HG03342 (cell line): Measurements from ENCODE around the gene BHLHE23.

Experiments used
- ATAC-seq: cut with Tn5 transposase; IDR thresholded peaks from one replicate; pipeline ENCODE4 v1.9.1; 2021; ENCODE audit warnings: mild to moderate bottlenecking, moderate library complexity; ENCODE audit not compliant: unreplicated experiment

BHLHE23 gene

GRCh38 chr20:63006540-63007359 is at the start of gene BHLHE23:
BHLHE23 (minus strand) TSS chr20:63006964; CDS start chr20:63006774, 190 bp downstream.
- ATAC-seq, result no peak

DNA sequence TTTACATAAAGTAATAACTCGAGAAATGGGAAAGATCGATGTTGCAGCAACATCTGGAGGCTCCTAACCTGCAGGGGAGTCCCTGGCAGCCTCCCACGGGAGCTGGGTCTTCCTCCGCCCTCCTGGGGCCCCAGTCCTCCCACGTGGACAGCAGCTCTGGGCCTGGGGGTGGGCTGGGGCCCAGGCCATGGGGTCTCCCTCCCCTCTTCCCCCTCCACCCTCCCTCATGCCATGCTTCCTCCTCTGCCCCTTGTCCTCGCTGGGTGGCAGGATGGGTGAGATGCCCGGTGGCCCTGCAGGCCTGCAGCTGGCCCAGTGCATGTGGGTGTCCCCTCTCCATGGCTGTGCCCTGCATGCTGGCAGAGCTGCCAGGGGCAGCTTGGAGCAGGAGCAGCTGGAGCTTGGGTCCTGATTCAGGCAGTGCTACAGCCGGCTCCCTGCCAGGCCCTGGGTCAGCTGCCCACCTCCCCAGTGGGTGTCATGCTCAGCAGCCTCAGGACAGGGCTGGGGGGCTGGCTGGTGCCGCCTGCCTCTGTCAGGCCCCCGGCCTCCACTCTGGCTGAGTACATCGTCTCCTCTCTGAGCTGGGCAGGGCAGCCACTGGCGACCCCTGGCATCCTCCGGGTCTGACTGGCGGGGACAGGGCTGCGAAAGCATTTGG is 48.9 kb upstream of the BHLHE23 start:
- no peak for ATAC-seq

DNA sequence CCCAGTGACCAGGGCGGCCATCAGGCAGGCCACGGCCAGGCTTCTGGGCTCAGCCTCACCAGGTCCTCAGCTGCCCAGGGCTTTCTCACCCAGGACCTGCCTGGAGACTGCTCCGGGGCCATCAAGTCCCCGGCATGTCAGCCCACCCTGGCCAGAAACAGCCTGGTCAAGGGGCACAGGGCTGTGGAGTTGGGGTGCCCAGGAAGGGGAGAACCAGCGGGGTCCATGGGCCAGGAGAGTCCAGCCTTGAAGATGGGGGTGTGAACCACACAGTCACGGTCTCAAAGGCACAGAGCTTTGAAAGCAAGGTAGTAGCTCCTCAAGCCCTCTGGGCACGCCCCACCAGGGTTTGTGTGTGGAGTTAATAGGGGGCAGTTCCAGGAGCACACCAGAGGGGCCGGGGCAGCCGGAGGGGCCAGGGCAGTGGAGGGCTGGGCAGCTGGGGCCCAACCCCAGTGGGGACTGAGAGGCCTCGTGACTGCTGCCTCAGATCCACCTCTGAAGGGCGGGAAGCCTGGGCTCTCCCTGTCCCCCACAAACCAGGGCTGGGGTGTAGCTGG is 48.0 kb upstream of the BHLHE23 start:
- no peak for ATAC-seq

- no peak for ATAC-seq
Observed at GRCh38 chr20:63054103-63054474, 47.3 kb upstream of the BHLHE23 start.

- no peak for ATAC-seq
Observed at GRCh38 chr20:63053432-63054102, 46.8 kb upstream of the BHLHE23 start.

DNA sequence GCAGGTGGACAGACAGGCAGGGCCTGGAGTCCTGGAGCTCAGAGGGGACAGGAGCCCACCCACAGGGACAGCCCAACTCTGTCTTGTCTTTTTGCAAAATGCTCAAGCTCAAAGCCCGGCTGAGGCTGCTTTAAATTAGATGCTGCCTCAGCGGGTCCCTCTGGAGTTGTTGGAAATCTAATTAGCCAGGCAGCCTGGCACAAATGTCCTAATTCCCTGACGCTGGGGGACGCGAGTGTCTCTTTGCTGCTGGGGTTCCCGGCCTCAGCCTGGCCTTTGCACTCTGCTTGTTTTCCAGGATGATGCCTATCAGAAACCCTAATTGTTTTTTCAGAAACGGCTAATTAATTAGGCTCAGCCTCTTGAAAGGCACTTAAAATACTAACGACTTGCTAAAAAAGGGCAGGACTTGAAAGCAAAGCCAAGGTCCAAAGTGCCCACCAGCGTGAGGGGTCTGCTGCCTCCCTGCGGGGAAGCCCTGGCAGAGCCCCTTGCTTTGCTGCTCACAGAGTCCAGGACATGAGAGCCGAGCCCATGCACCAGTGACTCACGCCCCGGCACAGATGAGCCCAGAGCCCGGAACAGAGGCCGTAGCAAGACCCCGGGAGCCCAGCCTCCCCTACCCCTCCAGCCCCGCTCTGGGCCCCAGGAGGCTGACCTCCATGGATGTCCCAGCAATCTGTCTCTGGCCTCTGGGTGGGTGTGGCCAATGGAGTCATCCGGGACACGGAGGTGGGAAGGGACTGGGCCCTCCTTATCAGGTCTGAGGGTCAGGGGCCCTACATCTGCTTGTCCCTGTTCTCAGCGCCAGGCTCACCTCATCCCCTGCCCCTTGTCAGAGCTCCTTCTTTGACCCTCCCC is 46.0 kb upstream of the BHLHE23 start:
- ATAC-seq, result no peak

- ATAC-seq, result no peak
Observed at GRCh38 chr20:63051911-63052310, 45.1 kb upstream of the BHLHE23 start.

- no peak for ATAC-seq
Observed at GRCh38 chr20:63051186-63051860, 44.6 kb upstream of the BHLHE23 start.

- no peak for ATAC-seq
Observed at GRCh38 chr20:63050406-63050805, 43.6 kb upstream of the BHLHE23 start.

DNA sequence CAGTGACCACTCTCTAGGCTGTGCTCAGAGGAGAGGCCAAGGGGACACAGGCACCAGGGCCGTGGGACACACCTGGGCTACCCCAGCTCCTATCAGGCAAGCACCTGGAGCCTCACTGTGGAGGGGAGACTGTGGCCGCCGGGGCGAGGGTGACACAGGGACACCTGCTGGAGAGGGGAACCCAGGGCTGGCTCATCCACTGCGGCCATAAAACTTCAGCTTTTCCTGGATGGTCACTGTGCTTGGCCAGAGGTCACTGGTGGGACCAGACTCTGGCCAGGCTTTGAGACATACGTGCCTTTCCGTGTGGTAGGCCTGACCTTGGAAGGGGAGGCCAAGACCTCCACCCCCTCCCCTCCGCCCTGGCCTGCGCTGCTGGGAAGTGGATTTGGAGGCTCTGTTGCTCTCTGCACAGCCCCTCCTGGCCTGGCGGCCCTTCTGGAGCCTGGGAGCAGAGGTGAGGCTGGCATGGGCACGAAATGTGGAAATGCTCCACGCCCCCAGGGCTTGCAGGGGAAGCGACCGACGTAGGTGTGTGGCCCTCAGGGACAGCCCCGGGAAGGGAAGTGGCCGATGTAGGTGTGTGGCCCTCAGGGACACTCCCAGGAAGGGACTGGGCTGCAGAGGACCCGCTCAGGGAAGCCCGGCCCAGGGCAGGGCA is 42.9 kb upstream of the BHLHE23 start:
- ATAC-seq, result no peak

- no peak for ATAC-seq
Observed at GRCh38 chr20:63049191-63049518, 42.4 kb upstream of the BHLHE23 start.

DNA sequence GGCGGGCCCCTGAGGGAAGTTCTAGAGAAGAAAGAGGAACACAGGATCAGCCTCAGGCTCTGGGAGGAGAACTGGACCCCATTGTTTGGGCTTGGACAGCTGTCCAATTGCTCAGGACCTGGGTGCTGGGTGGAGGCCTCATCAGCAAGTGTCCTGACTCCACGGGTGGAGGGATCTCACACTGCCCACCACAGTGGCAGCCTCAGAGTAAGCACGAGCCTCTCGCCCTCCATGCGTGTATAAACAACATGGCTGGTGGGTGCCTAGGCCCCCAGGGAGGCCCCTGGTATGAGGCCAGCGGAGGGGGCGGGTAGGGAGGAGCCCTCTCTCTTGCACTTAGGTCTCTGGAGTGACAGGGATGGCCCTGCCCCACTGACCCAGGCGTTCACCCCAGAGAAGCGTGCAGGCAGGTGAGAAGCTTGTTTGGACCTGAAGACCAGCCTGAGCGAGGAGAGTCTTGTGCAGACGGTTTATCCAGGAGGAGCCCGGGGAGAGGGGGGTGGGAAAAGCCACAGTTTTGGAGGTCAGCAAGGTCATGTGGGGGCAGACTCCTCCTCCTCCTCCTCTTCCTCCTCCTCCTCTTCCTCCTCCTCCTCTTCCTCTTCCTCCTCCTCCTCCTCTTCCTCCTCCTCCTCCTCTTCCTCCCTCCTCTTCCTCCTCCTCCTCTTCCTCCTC is 41.9 kb upstream of the BHLHE23 start:
- no peak for ATAC-seq

DNA sequence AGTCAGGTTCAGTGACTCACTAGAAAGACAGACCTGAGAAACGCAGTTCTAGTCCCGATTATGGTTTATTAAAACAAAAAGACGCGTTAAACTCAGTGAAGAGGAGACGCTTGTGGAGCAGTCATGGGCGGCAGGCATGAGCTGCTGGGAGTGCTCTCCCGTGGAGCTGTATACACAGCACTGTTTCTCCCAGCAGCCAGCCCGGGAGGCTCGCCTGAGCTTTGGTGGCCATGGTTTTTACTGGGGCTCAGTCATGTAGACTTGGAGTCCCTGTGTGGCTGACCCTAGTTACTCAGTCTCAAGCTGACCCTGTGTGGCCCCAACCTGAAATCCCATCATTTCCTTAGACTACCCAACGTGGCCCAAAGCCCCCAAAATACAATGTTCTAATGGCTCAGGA is 41.2 kb upstream of the BHLHE23 start:
- no peak for ATAC-seq

- ATAC-seq, result no peak
Observed at GRCh38 chr20:63047267-63047666, 40.5 kb upstream of the BHLHE23 start.

DNA sequence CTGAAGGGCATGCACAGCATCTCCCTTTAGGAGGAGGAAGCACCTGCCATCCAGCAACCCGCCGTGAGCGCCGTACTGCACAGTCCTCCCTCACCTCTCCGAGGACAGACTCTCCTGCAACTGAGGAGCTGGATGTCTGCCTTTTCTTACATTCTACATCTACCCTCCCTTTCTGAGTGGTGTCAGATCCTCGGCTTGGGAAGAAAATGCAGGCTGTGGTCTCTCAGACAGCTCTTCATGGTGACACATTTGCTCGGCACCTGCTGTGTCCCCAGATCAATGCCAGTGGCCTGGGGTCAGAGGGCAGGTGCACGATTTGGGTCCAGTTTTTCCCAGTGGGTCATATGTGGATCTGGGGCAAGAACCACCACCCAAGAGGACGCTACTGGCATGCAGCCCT is 40.1 kb upstream of the BHLHE23 start:
- no peak for ATAC-seq

DNA sequence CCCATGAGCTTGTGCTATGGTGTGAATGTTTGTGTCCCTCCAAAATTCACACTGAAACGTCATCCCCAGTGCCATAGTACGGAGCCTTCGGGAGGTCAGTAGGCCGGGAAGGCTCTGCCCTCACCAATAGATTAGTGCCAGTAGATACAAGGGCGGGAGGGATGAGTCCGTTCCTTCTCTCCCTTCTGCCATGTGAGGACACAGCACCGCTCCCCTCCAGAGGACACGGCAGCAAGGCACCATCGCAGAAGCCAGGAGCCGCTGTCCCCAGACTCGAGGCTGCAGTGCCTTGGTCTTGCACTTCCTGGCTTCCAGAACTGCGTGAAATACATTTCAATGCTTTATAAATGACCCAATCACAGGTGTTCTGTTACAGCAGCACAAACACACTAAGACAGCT is 39.2 kb upstream of the BHLHE23 start:
- ATAC-seq, result no peak

DNA sequence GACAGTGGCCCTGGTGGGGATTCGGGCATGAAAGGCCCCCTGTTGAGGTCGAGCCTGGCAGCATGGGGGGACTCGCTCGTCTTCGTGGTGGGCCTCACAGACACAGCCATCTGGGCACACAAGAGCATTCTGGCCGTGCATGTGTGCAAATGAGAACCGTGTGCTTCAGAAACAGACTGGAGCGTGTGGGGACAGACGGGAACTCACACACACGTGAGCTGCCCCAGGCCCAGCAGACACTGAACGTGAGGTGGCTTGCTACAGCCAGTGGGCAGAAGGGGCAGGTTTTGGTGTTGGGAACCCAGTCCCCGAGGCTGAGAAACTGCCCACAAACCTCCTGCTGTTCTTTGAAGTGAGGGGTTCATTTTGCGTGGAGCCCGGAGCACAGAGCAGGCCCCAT is 38.6 kb upstream of the BHLHE23 start:
- no peak for ATAC-seq

DNA sequence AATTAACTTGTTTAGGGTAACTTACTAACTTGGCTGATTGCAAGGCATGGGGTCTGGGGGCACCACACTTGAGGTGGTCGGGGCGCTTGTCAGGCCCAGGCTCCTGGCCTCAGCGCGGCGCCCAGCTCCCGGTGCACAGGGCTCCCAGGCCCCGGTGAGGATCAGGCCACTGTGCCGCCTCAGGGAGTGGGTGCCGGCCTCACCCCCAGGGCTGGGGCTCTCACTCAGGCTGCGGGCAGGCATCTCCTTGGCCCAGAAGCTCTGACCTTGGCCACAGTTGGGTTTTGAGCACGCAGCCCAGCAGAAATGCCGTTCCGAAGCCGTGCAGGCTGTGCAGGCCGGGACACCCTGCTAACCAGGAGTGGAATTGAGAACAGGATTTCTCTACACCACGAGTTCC is 37.8 kb upstream of the BHLHE23 start:
- no peak for ATAC-seq

DNA sequence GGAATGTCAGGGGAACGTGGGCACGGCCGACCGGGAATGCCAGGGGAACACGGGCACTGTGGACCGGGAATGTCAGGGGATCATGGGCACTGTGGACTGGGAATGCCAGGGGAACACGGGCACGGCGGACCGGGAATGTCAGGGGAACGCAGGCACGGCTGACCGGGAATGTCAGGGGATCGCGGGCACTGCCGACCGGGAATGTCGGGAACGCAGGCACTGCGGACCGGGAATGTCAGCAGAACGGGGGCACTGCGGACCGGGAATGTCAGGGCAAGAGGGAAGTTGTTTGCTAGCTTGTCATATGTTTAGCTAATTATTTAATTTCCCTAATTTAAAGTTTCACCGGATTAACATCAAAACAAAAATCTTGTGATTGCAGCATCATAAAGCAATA is 37.4 kb upstream of the BHLHE23 start:
- no peak for ATAC-seq
